HepG2 (cell line): ENCODE results near the gene TXNDC12. TPM values are rescaled to one million over a fixed set of nuclear protein-coding genes. Genes with fewer than 3 reads are reported as not detected.

ENCODE experiments used
- CAMTA2 ChIP-seq: sonication (generic); formaldehyde crosslinking; IDR thresholded peaks from 2 replicates; pipeline ENCODE4 v1.4.0; 2020; ENCODE audit warnings: mild to moderate bottlenecking, missing genetic modification reagents, borderline replicate concordance
- CREB3 ChIP-seq: sonication (generic); formaldehyde crosslinking; IDR thresholded peaks from 2 replicates; pipeline ENCODE4 v1.5.0; 2020; ENCODE audit warnings: missing genetic modification reagents
- DPF2 ChIP-seq: sonication (generic); formaldehyde crosslinking; IDR thresholded peaks from 2 replicates; pipeline ENCODE4 v1.4.0; 2020; ENCODE audit warnings: mild to moderate bottlenecking, low read depth, missing genetic modification reagents, borderline replicate concordance
- EED ChIP-seq: sonication (generic); formaldehyde crosslinking; IDR thresholded peaks from 2 replicates; pipeline ENCODE4 v1.5.0; 2020; ENCODE audit warnings: mild to moderate bottlenecking, missing genetic modification reagents
- EHMT2 ChIP-seq: fragments of 200-600 bp; sonication (generic); IDR thresholded peaks from 2 replicates; pipeline ENCODE4 v1.7.0; 2017; ENCODE audit warnings: antibody characterized with exemption, low read depth, low read length, borderline replicate concordance
- FOXP1 ChIP-seq, 2 experiments: fragments of 450-650 bp in 1 of 2; IDR thresholded peaks; 2 replicates each; pipeline ENCODE4 v1.6.1; 2017 to 2018; ENCODE audit warnings: antibody characterized with exemption in 1 of 2
- HOMEZ ChIP-seq: IDR thresholded peaks from 2 replicates; pipeline ENCODE4 v1.6.1; 2016; ENCODE audit warnings: low read depth
- PAX8 ChIP-seq: sonication (generic); formaldehyde crosslinking; IDR thresholded peaks from 2 replicates; pipeline ENCODE4 v1.8.0; 2022; ENCODE audit warnings: mild to moderate bottlenecking, missing genetic modification reagents, borderline replicate concordance
- PRDM10 ChIP-seq: sonication (generic); formaldehyde crosslinking; IDR thresholded peaks from 2 replicates; pipeline ENCODE4 v1.4.0; 2020; ENCODE audit warnings: low read depth, missing genetic modification reagents
- SMARCE1 ChIP-seq: fragments of 450-650 bp; IDR thresholded peaks from 2 replicates; pipeline ENCODE4 v1.6.1; 2017; ENCODE audit warnings: borderline replicate concordance
- STAG1 ChIP-seq: sonication (generic); formaldehyde crosslinking; IDR thresholded peaks from 2 replicates; pipeline ENCODE4 v1.4.0; 2020; ENCODE audit warnings: missing genetic modification reagents
- TAF15 ChIP-seq: fragments of 200-400 bp; formaldehyde crosslinking; IDR thresholded peaks from one replicate; pipeline ENCODE4 v1.6.1; 2018; ENCODE audit warnings: mild to moderate bottlenecking, low read depth, low read length; ENCODE audit not compliant: poor library complexity, severe bottlenecking
- TFDP1 ChIP-seq: IDR thresholded peaks from 2 replicates; pipeline ENCODE4 v1.6.1; 2016; ENCODE audit warnings: missing compliant biosample characterization, missing genetic modification reagents, borderline replicate concordance
- ZNF263 ChIP-seq: sonication (generic); formaldehyde crosslinking; IDR thresholded peaks from 2 replicates; pipeline ENCODE4 v1.4.0; 2020; ENCODE audit warnings: missing genetic modification reagents
- ZNF557 ChIP-seq: sonication (generic); formaldehyde crosslinking; IDR thresholded peaks from 2 replicates; pipeline ENCODE4 v1.4.0; 2020; ENCODE audit warnings: missing genetic modification reagents
- ZNF576 ChIP-seq: sonication (generic); formaldehyde crosslinking; IDR thresholded peaks from 2 replicates; pipeline ENCODE4 v1.4.0; 2020; ENCODE audit warnings: mild to moderate bottlenecking, missing genetic modification reagents
- ZNF615 ChIP-seq: sonication (generic); formaldehyde crosslinking; IDR thresholded peaks from 2 replicates; pipeline ENCODE4 v1.5.0; 2020; ENCODE audit warnings: mild to moderate bottlenecking, missing genetic modification reagents, borderline replicate concordance
- ZNF7 ChIP-seq: IDR thresholded peaks from 2 replicates; pipeline ENCODE4 v1.6.1; 2016; ENCODE audit warnings: missing biosample characterization, missing genetic modification reagents
- ZNF704 ChIP-seq: sonication (generic); formaldehyde crosslinking; IDR thresholded peaks from 2 replicates; pipeline ENCODE4 v1.8.1; 2023; ENCODE audit warnings: mild to moderate bottlenecking, inconsistent platforms, moderate library complexity, missing genetic modification reagents, borderline replicate concordance
- polyA plus RNA-seq, 8 experiments: library from polyadenylated mRNA; depleted of rRNA in 3 of 8; stranded (reverse) in 7 of 8; unstranded in 1 of 8; fragments of >200 nt; fragmentation: Illumina TruSeq in 4 of 8; extraction: Trizol in 4 of 8; gene quantifications; 2 replicates each; pipeline versions ENCODE4 v1.2.1 to v1.2.3, GENCODE V29; 2011 to 2016; ENCODE audit warnings: low read depth in 4 of 8, missing spikeins in 1 of 8, mixed read lengths in 1 of 8; ENCODE audit not compliant: insufficient read depth in 1 of 8
- total RNA-seq, 5 experiments: library from RNA; depleted of rRNA; stranded (reverse); fragments of >200 nt; fragmentation: Illumina TruSeq; extraction: Trizol; gene quantifications; 2 replicates each; pipeline ENCODE4 v1.2.3, GENCODE V29; 2016; ENCODE audit warnings: low read depth in 1 of 5

The TXNDC12 gene
- total and polyA plus RNA-seq, 2 of the 13 experiments (the other 11 are each of a cell fraction or from before 2014, with no cell fraction given) = 65.6 to 67.2 TPM

GRCh38 chr1:52055066-52055865 is at the start of gene TXNDC12 (continued):
- TF ChIP-seq PAX8 (CRISPR knock-in tag) = peak; percentile 50; the same call in 1 of the 2 replicates
- no peak for TF ChIP-seq EHMT2
- TF ChIP-seq HOMEZ = 0 out of 2 replicates have a peak, but pooled peaks have one; percentile 12
- no peak for TF ChIP-seq ZNF557 (CRISPR knock-in tag)
- TF ChIP-seq EED = no peak
- TF ChIP-seq STAG1 = no peak; the same call in 1 of the 2 replicates
- peak; percentile 27; the same call in 1 of the 2 replicates for TF ChIP-seq CAMTA2 (CRISPR knock-in tag)
- no peak for TF ChIP-seq TAF15
- 0 out of 2 replicates have a peak, but pooled peaks have one; percentile 22 for TF ChIP-seq ZNF263
- 0 out of 2 replicates have a peak, but pooled peaks have one; percentile 5 for TF ChIP-seq ZNF7 (CRISPR knock-in tag)
- 0 out of 2 replicates have a peak, but pooled peaks have one; percentile 59 for TF ChIP-seq ZNF576 (CRISPR knock-in tag)
- no peak for TF ChIP-seq DPF2 (CRISPR knock-in tag)
- TF ChIP-seq PRDM10 (CRISPR knock-in tag) = peak; percentile 62; the same call in 1 of the 2 replicates
- TF ChIP-seq CREB3 = peak; percentile 33; the same call in 1 of the 2 replicates
- TF ChIP-seq SMARCE1 = no peak
- no peak for TF ChIP-seq ZNF615 (CRISPR knock-in tag)
- no peak for TF ChIP-seq FOXP1 (IDR thresholded peaks at IDR 0.05)
- TF ChIP-seq FOXP1 (CRISPR knock-in tag; IDR thresholded peaks at IDR 0.05) = no peak
- TF ChIP-seq TFDP1 = no peak
- no peak for TF ChIP-seq ZNF704 (CRISPR knock-in tag)
